Fibroblast of lung (primary cell): ENCODE results near the gene EZH1.

Source experiments
- EZH2 ChIP-seq: IDR thresholded peaks from 2 replicates; pipeline ENCODE4 v1.5.1; 2012; ENCODE audit warnings: low read length, control low read depth, mild to moderate bottlenecking; ENCODE audit errors: missing control alignments
- TF ChIP-seq, protein P1 (sequence below), 2 donors: IDR thresholded peaks in 1 of 2; conservative IDR thresholded peaks in 1 of 2; 1 replicate in 1 of 2; 2 replicates in 1 of 2; pipeline ENCODE4 v1.5.1; 2011 to 2012; ENCODE audit warnings: low read length in 2 of 2, control low read depth in 1 of 2, inconsistent platforms in 1 of 2, low read depth in 1 of 2, mild to moderate bottlenecking in 1 of 2

DNA sequence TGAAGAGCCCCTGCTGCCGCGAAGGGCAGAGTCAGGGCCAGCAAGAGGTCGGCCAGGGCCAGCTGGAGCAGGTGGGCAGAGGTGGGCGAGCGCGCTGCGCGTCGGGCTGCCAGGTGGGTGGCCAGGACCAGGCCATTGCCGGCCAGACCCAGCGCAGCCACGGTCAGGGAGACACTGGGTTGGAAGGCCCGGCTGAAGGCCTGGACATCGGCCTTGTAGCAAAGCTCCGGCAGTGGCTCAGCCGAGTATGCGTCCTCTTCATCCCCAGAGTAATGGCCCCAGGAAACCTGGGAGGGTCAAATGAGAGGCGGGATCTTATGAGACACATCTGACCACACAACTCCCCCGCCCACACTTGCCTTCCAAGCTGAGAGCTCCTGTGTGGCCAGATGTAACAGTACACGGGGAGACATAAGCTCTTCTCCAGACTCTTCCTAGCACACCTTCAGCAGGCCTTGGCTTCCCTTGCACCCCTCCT, 64.5 kb downstream of the EZH1 start:
- TF ChIP-seq, protein P1, sequence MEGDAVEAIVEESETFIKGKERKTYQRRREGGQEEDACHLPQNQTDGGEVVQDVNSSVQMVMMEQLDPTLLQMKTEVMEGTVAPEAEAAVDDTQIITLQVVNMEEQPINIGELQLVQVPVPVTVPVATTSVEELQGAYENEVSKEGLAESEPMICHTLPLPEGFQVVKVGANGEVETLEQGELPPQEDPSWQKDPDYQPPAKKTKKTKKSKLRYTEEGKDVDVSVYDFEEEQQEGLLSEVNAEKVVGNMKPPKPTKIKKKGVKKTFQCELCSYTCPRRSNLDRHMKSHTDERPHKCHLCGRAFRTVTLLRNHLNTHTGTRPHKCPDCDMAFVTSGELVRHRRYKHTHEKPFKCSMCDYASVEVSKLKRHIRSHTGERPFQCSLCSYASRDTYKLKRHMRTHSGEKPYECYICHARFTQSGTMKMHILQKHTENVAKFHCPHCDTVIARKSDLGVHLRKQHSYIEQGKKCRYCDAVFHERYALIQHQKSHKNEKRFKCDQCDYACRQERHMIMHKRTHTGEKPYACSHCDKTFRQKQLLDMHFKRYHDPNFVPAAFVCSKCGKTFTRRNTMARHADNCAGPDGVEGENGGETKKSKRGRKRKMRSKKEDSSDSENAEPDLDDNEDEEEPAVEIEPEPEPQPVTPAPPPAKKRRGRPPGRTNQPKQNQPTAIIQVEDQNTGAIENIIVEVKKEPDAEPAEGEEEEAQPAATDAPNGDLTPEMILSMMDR (conservative IDR thresholded peaks at IDR 0.05 in 1 of 2, IDR thresholded peaks at IDR 0.05 in 1 of 2; ENCODE audit: low read depth in 1 of 2, low read length in 2 of 2) = no peak
- TF ChIP-seq EZH2 = no peak
